HTR-8/SVneo (cell line): ENCODE measurements around the gene PRKG1.
A peak's percentile ranks its signal among the peaks of the same experiment; 100 is the strongest.
"Not testable (repeated sequence)": the region's sequence is repeated elsewhere in the genome, so short reads cannot be mapped to it uniquely, and the experiment has no call there.

Experiments used
- DNase-seq: peaks from one replicate; pipeline ENCODE4 v3.0.0; 2011; ENCODE audit warnings: low spot score, mixed read lengths; ENCODE audit not compliant: insufficient read length
- FAIRE-seq: peaks from 2 replicates; lab custom pipeline; 2011; peaks lifted over from hg19 to GRCh38; lab: Jason Lieb, UNC

The PRKG1 gene

GRCh38 chr10:51705774-51706173 is 631.5 kb downstream of the PRKG1 start:
- DNase-seq = no peak
- peak; percentile 36 for FAIRE-seq

GRCh38 chr10:51706225-51706624 is 631.9 kb downstream of the PRKG1 start:
- DNase-seq = no peak
- no peak for FAIRE-seq

- DNase-seq (no peak), FAIRE-seq (no peak)
Observed at GRCh38 chr10:51707392-51707791, 633.1 kb downstream of the PRKG1 start.

- DNase-seq (no peak), FAIRE-seq (no peak)
Observed at GRCh38 chr10:51707821-51708424, 633.6 kb downstream of the PRKG1 start.

GRCh38 chr10:51708609-51709008 is 634.3 kb downstream of the PRKG1 start:
- FAIRE-seq = no peak
- no peak for DNase-seq

- DNase-seq (no peak), FAIRE-seq (no peak)
Observed at GRCh38 chr10:51709324-51709972, 635.2 kb downstream of the PRKG1 start.

GRCh38 chr10:51711519-51711891 is 637.2 kb downstream of the PRKG1 start:
- no peak for FAIRE-seq

GRCh38 chr10:51716981-51717380 is 642.7 kb downstream of the PRKG1 start:
- FAIRE-seq (no peak), DNase-seq (no peak)

More at GRCh38 chr10:51711519-51711891, 637.2 kb downstream of the PRKG1 start:
- no peak for DNase-seq

GRCh38 chr10:51718804-51719291 is 644.6 kb downstream of the PRKG1 start:
- DNase-seq = no peak
- no peak for FAIRE-seq

- FAIRE-seq (no peak), DNase-seq (no peak)
Observed at GRCh38 chr10:51724038-51724437, 649.8 kb downstream of the PRKG1 start.

GRCh38 chr10:51729822-51730555 is 655.7 kb downstream of the PRKG1 start:
- no peak for FAIRE-seq

GRCh38 chr10:51733057-51733456 is 658.8 kb downstream of the PRKG1 start:
- DNase-seq = no peak
- FAIRE-seq = no peak

More at GRCh38 chr10:51729822-51730555, 655.7 kb downstream of the PRKG1 start:
- no peak for DNase-seq

- FAIRE-seq = no peak
- DNase-seq = no peak
Observed at GRCh38 chr10:51743146-51743545, 668.9 kb downstream of the PRKG1 start.

GRCh38 chr10:51744235-51745000 is 670.1 kb downstream of the PRKG1 start:
- no peak for DNase-seq
- FAIRE-seq = no peak

GRCh38 chr10:51745397-51745796 is 671.1 kb downstream of the PRKG1 start:
- FAIRE-seq (no peak), DNase-seq (no peak)

- no peak for DNase-seq
- FAIRE-seq = no peak
Observed at GRCh38 chr10:51747216-51747615, 672.9 kb downstream of the PRKG1 start.

GRCh38 chr10:51748959-51749358 is 674.7 kb downstream of the PRKG1 start:
- DNase-seq (no peak), FAIRE-seq (no peak)

GRCh38 chr10:51758366-51758765 is 684.1 kb downstream of the PRKG1 start:
- FAIRE-seq (no peak), DNase-seq (no peak)

GRCh38 chr10:51758838-51759237 is 684.6 kb downstream of the PRKG1 start:
- not testable (repeated sequence) for DNase-seq, FAIRE-seq

- FAIRE-seq (no peak), DNase-seq (no peak)
Observed at GRCh38 chr10:51759896-51760534, 685.7 kb downstream of the PRKG1 start.
